ENCODE measurements around the gene TMEM237.

The TMEM237 gene

GRCh38 chr2:201642086-201642578, 1.2 kb downstream of the TMEM237 start:
- no peak for DNase-seq (ENCODE audit: low spot score)

DNA sequence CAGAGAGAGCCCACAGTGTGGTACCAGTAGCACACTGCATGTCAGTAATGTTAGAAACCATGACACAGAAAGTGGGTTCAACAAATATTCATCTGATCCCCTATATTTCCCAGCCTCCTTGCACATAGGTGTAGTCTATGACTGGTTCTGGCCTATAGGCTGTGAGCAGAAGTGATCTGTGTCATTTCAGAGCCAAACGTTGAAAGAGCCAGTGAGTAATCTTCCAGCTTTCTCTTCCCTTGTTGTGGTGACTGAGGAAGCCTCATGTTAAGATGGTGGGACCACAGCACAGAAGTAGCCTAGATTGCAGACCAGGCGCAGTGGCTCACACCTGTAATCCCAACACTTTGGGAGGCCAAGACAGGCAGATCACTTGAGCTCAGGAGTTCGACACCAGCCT, 4.1 kb downstream of the TMEM237 start:
- DNase-seq (ENCODE audit: low spot score), result no peak

DNA sequence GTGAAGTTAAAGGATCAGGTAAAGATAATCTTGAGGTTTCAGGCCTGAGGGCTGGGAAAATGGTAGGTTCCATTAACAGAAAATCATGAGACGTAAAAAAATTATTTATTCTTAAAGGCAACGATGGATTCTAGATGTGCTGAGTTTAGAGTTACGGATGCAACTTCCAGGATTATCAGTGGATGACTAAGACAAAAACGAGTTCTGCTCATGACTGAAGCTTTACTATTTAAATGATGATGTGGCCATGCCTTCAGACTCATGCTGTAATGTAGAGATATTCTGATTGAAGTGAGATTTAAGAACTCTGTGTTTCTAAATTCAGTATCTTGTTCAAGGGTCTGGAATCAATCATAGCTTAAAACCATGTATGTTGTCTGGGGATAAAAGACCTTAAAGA, 5.0 kb downstream of the TMEM237 start:
- DNase-seq (ENCODE audit: low spot score), result no peak

GRCh38 chr2:201633661-201634249, 9.5 kb downstream of the TMEM237 start:
- DNase-seq (ENCODE audit: low spot score), result no peak

DNA sequence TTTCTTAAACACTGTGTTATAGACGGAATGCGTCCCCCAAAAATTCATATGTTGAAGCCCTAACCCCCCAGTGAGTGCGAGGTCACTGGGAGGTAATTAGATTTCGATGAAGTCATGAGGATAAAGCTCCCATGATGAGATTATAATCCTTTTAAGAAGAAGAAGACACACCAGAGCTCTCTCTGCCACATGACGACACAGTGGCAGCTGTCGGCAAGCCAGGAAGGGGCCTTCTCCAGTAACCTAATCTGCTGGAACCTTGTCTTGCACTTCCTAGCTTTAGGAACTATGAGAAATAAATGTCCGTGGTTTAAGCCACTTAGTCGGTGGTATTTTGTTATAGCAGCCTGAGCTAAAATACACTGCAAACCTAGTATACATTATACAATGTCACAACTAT, 12.3 kb downstream of the TMEM237 start:
- DNase-seq (ENCODE audit: low spot score), result no peak

DNA sequence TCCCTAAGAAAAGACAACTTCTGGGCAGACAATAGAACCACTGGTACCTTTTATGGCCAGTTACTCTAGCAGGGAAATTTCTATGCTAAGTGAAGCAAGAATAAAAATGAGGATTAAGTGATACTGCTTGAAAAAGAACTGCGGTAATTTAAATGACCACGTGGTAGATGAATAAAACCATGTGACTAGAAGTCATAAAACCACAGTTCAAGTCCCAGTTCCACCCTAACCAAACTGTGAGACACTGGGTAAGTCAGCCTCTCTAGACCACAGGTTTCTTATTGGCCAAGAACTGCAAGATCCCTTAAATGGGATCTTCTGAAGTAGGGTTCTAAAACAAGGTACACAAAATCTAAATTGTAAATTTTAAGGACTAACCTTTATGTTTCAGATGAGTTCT, 12.7 kb downstream of the TMEM237 start:
- no peak for DNase-seq (ENCODE audit: low spot score)

GRCh38 chr2:201628545-201628944, 14.8 kb downstream of the TMEM237 start:
- no peak for DNase-seq (ENCODE audit: low spot score)

DNA sequence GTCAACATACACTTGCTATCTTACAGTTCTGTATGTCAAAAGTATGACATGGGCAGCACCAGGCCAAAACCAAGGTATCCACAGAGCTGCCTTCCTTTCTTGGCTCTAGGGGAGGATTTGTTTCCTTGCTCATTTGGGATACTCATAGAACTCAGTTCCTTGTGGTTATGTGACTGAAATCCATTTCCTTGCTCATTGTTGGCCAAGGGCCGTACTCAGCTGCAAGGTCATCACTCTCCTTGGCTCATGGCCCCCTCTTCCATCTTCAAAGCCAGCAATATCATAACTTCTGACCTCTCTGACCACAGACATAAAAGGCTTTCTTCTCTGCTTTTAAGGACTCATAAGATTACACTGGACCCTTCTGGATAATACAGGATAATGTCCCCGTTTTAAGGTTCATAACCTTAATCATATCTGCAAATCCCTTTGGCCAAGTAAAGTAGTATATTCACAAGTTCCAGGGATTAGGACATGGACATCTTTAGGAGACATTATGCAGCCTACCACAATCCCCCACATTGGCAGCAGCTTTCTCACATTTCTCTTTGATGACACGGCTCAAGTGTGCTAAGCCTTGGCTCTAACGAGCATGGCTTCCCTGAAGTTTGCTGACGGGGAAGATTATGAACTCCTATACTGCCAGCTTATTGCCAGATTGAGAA, 20.9 kb downstream of the TMEM237 start:
- no peak for DNase-seq (ENCODE audit: low spot score)

DNA sequence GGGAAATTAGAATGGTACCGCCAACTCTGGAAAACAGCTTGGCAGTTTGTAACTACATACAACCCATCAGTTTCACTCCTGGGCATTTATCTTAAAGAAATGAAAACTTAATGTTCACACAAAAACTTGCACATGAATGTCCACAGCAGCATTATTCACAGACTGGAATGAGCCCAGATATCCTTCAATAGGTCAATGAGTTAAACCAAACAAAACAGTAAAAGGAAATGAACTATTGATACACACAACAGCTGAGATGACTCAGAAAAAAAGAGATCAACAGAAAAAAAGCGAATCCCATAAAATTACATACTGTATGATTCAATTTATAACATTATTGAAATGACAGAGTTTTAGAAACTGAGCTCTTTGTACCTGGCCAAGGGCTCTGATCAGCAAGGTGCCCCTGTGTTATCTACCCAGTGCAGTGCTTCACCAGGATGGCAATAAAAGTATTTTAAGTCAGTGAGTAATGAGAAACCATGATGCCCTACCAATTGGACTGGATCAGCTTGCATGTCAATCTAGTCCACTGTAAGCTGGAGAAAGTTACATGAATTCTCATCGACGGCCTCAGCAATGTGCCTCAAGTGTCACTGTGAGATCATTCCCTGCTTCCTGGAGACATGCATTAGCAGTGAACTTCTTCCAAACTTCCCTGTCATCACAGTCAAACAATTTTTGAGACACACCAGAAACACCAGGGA, 21.9 kb downstream of the TMEM237 start:
- DNase-seq (ENCODE audit: low spot score), result no peak

DNA sequence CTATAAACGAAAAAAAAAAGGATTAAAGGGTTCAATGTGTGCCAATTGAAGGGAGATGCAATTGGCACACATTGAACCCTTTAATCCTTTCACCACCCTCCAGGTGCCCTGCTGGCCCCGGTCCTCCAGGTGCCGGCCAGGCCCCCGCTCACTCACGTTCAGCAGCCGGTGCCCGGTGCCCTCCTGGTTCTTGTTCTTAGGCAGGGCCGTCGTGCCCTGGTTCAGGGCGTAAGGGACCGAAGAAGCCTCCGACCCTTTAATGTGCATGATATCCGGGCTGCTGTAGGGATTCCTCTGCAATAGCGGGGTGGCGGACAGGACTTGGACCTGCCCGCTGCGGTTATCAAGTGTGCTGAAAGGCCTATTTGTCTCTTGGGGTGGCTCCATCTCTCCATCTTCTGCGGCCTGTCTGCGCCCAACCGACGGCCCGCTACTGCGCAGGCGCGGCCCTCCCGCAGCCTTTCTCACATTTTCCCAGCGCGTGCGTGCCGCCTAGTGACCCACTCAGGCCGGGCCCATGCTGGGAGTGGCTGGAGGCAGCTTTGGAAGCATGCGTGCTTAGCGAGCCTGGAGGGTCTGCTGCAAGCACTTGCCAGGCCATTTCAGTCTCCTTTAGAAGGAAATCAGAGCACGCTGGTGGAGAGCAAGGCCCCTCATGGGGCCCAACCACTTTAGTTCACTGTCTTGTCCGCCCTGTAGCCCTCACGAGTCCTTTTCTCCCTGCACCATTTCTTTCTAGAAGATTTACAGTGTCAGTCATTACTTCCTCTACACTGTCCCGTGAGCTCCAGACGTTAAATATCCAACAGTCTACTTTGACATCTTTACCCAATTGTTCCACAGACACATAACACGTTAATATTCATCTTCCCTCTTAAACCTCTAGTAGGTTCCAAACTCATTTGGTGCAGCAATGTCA, 24.3 kb downstream of the TMEM237 start:
- DNase-seq (ENCODE audit: low spot score), result peak; percentile 28

DNA sequence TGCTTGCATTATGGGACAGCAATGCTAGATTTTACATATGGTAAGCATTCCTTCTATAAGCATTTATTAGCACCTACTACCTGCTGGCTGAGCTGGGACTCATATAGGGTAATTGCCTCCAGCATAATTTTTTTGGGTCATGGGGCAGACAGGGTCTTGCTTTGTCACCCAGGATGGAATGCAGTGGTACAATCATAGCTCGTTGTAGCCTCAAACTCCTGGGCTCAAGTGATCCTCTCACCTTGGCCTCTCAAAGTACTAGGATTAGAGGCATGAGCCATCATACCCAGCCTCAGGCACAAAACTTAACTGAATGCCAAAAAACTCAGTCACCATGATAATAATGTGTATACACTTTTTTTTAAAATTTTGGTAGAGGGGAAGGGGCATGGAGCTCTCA, 35.3 kb downstream of the TMEM237 start:
- DNase-seq (ENCODE audit: low spot score), result no peak

DNA sequence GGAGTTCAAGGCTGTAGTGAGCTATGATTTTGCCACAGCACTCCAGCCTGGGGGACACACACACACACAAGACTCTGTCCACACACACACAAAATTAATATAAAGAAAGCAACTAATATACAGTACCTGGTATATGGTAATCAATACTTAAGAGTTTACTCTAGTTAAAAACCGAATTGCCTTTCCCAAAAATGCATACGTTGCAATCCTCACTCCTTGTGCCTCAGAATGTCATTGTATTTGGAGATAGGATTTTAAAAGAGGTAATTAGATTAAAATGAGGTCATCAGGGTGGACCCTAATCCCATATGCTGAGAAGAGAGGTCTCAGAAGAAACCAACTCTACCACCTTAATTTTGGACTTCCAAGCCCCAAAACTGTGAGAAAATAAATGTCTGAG, 35.7 kb downstream of the TMEM237 start:
- no peak for DNase-seq (ENCODE audit: low spot score)

DNA sequence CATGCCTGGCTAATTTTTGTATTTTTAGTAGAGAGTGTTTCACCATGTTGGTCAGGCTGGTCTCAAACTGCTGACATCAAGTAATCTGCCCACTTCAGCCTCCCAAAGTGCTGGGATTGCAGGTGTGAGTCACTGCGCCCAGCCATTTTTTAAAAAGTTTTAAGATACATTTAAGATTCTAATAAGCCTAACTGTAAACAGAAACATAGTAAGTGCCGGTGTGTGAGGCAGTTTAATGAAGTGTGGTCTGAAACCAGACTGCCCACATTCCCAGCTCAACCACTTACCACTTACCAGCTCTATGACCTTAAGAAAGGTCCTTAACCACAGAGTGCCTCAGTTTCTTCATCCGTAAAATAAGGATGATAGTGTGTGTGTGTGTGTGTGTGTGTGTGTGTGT, 42.4 kb downstream of the TMEM237 start:
- DNase-seq (ENCODE audit: low spot score), result no peak

DNA sequence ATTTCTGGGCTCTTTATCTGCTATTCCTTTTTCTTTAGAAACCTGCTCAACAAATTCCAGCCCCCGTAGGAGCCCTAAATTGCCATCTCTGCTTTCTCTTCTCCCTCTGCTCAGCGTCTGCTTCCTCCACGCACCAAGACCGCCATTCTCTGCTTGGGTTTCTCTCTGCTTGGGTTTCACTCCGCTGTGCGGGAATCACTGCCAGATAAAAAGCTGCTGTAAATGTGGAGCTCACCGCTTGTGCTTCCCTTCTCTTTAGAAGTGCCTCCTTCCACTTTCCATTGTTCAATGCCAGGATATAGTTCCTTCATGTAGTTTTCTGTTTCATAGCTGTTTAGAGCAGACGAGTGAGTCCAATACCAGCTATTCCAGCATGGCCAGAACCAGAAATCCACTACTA, 45.9 kb downstream of the TMEM237 start:
- DNase-seq (ENCODE audit: low spot score), result no peak

GRCh38 chr2:201580486-201580885, 62.8 kb downstream of the TMEM237 start:
- no peak for DNase-seq (ENCODE audit: low spot score)

GRCh38 chr2:201579536-201579935, 63.8 kb downstream of the TMEM237 start:
- no peak for DNase-seq (ENCODE audit: low spot score)

DNA sequence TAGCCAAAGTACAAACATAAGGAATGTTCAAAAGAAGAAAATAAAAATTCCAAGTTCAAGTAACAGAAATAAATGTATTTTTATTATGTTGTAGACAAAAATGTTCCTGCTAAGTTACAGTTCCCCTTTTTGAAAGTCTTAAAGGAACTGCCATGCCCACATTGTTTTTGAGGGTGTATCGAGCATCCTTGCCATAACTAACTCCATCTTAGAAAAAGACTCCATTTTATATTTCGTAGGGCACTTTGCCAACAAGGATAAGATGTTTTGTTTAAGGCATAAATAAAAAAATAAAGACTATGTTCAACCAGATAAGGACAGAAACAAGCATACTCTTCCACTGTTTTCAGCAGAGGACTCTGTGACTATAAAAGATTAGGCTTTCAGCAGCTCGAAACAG, 67.3 kb downstream of the TMEM237 start:
- DNase-seq (ENCODE audit: low spot score), result no peak

DNA sequence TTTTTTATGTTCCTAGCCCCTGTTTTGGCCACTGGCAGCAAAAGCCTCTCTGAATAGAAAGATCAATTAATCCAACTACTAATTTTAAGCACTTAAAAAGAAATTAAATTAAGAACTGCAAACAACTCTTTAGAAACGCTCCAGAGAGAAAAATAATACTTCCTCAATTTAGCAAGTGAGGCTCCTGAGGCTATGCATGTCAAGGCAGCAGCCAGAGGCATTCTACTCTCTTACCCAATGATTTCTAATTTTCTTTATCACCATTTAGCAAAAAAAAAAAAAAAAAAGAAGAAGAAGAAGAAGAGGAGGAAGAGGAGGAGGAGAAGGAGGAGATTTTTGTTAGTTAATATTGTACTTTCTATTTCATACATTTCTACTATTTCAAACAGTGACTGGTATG, 68.5 kb downstream of the TMEM237 start:
- DNase-seq (ENCODE audit: low spot score), result no peak

DNA sequence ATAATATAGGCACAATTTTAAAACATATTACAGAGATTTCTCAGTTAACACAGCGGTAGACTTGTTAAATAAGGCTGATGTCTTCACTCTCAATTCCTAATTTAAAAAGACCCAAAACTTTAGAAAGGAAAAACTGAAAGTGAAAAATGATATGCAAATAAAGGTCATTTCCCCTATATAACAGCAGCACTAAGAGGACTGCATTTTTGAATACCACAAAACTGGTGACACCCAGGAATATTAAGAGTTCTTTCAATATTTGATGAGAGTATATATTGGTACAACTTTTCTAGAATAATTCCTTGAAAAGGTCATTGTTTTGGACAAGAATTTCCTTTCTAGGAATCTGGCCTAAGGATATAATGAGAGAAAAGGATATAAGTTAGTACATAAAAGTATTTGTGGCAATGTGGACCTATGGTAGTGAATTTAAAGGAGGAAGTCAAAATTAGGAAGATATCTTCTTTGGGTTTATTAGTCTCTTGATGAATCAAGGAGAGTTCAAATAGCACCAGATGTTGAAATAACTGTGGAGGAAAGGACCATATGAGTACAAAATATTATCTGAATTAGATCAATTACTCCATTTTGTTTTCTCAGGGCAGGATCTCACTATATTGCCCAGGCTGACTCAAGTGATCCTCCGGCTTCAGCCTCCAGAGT, 70.3 kb downstream of the TMEM237 start:
- no peak for DNase-seq (ENCODE audit: low spot score)
